Mesenchymal stem cell (in vitro differentiated cells and primary cell): ENCODE data around the gene LMBR1.

ENCODE experiments used
- DNase-seq: peaks from one replicate; pipeline ENCODE4 v3.0.0-alpha.2; 2013
- H2AFZ ChIP-seq: one replicate; pipeline ENCODE4 v1.6.1; 2013; ENCODE audit warnings: low read depth, mild to moderate bottlenecking, control low read depth, inconsistent platforms, low read length, moderate library complexity
- H2AK5ac ChIP-seq: 2 replicates; pipeline ENCODE4 v1.6.1; 2013; ENCODE audit warnings: low read length, moderate library complexity, mild to moderate bottlenecking, inconsistent platforms; ENCODE audit not compliant: severe bottlenecking
- H2BK120ac ChIP-seq: one replicate; pipeline ENCODE4 v1.6.1; 2013; ENCODE audit warnings: low read depth, mild to moderate bottlenecking, inconsistent platforms, low read length, moderate library complexity
- H2BK12ac ChIP-seq, 2 experiments: one replicate each; pipeline ENCODE4 v1.6.1; 2013; ENCODE audit warnings: inconsistent platforms in 2 of 2, low read length in 2 of 2, mild to moderate bottlenecking in 2 of 2, moderate library complexity in 2 of 2, control low read depth in 1 of 2
- H2BK15ac ChIP-seq: one replicate; pipeline ENCODE4 v1.6.1; 2013; ENCODE audit warnings: mild to moderate bottlenecking, low read depth, inconsistent platforms; ENCODE audit not compliant: poor library complexity, severe bottlenecking
- H2BK5ac ChIP-seq: 2 replicates; pipeline ENCODE4 v1.6.1; 2013; ENCODE audit warnings: low read depth, mild to moderate bottlenecking, low read length, control low read depth, inconsistent platforms; ENCODE audit not compliant: poor library complexity, severe bottlenecking
- H3K14ac ChIP-seq, 2 experiments: one replicate each; pipeline ENCODE4 v1.6.1; 2013; ENCODE audit warnings: inconsistent platforms in 2 of 2, low read length in 2 of 2, control low read depth in 1 of 2, mild to moderate bottlenecking in 1 of 2, moderate library complexity in 1 of 2
- H3K18ac ChIP-seq, 2 experiments: one replicate each; pipeline ENCODE4 v1.6.1; 2013; ENCODE audit warnings: inconsistent platforms in 2 of 2, low read length in 2 of 2, control low read depth in 1 of 2, low read depth in 1 of 2, mild to moderate bottlenecking in 1 of 2
- H3K23ac ChIP-seq, 2 experiments: one replicate each; pipeline ENCODE4 v1.6.1; 2013; ENCODE audit warnings: inconsistent platforms in 2 of 2, low read length in 2 of 2, mild to moderate bottlenecking in 2 of 2, moderate library complexity in 2 of 2, control low read depth in 1 of 2
- H3K27ac ChIP-seq: 2 replicates; pipeline ENCODE4 v1.5.1; 2013; ENCODE audit warnings: mild to moderate bottlenecking, moderate library complexity, low read length, control low read depth, inconsistent platforms; ENCODE audit not compliant: poor library complexity, severe bottlenecking
- H3K27me3 ChIP-seq, 2 experiments: 2 replicates each; pipeline versions ENCODE4 v1.6.1 to v1.7.0; 2013; ENCODE audit warnings: low read length in 2 of 2, mild to moderate bottlenecking in 2 of 2, moderate library complexity in 2 of 2, control low read depth in 1 of 2, inconsistent platforms in 1 of 2; ENCODE audit not compliant: control insufficient read depth in 1 of 2, insufficient read depth in 1 of 2
- H3K36me3 ChIP-seq, 2 experiments: 2 replicates each; pipeline versions ENCODE4 v1.6.1 to v1.7.0; 2013; ENCODE audit warnings: low read length in 2 of 2, control low read depth in 1 of 2, inconsistent platforms in 1 of 2, low read depth in 1 of 2, mild to moderate bottlenecking in 1 of 2; ENCODE audit not compliant: insufficient read depth in 2 of 2, control insufficient read depth in 1 of 2
- H3K4ac ChIP-seq, 2 experiments: one replicate each; pipeline ENCODE4 v1.6.1; 2013; ENCODE audit warnings: inconsistent platforms in 2 of 2, low read length in 2 of 2, mild to moderate bottlenecking in 2 of 2, moderate library complexity in 2 of 2, control low read depth in 1 of 2, low read depth in 1 of 2
- H3K4me1 ChIP-seq: 2 replicates; pipeline ENCODE4 v1.6.1; 2013; ENCODE audit warnings: low read depth, low read length, control low read depth; ENCODE audit not compliant: control insufficient read depth, insufficient read depth
- H3K4me2 ChIP-seq: 2 replicates; pipeline ENCODE4 v1.6.1; 2013; ENCODE audit warnings: low read length, mild to moderate bottlenecking, inconsistent platforms; ENCODE audit not compliant: poor library complexity, severe bottlenecking
- H3K4me3 ChIP-seq, 2 experiments: 2 replicates each; pipeline versions ENCODE4 v1.5.1 to v1.7.0; 2013; ENCODE audit warnings: low read length in 2 of 2, mild to moderate bottlenecking in 2 of 2, control low read depth in 1 of 2, low read depth in 1 of 2; ENCODE audit not compliant: insufficient read depth in 1 of 2
- H3K79me1 ChIP-seq: replicated peaks from 2 replicates; pipeline ENCODE4 v1.6.1; 2013; ENCODE audit warnings: mild to moderate bottlenecking, control low read depth, low read length, inconsistent platforms; ENCODE audit not compliant: poor library complexity, severe bottlenecking
- H3K9ac ChIP-seq: 2 replicates; pipeline ENCODE4 v1.7.0; 2013; ENCODE audit warnings: mild to moderate bottlenecking, low read length, moderate library complexity
- H3K9me3 ChIP-seq: 2 replicates; pipeline ENCODE4 v1.7.0; 2013; ENCODE audit warnings: mild to moderate bottlenecking, low read length; ENCODE audit not compliant: control insufficient read depth
- H4K8ac ChIP-seq: one replicate; pipeline ENCODE4 v1.6.1; 2013; ENCODE audit warnings: inconsistent platforms, mild to moderate bottlenecking, low read length, moderate library complexity
- H4K91ac ChIP-seq: one replicate; pipeline ENCODE4 v1.6.1; 2013; ENCODE audit warnings: mild to moderate bottlenecking, low read length, inconsistent platforms
- WGBS: methylation state at CpG from one replicate; pipeline ENCODE4 v1.1.7; 2013; ENCODE audit warnings: mixed read lengths; 5-methylcytosine and 5-hydroxymethylcytosine counted together

Gene LMBR1

GRCh38 chr7:156836443-156836842, 56.5 kb downstream of the LMBR1 start:
- Histone ChIP-seq H3K14ac (no peak overlapping the region), H3K23ac (no peak overlapping the region), H3K79me1 (peaks cover 18% of the 10 kb centered on the region), H2BK5ac (no peak overlapping the region), H3K4me2 (no peak overlapping the region), H3K27me3 (no peaks in the 10 kb centered on the region), H2BK120ac (no peak overlapping the region), H2AFZ (no peak overlapping the region), H3K36me3 (peaks cover 2 to 14% of the 10 kb centered on the region in 2 experiments), H4K91ac (no peak overlapping the region), H3K9me3 (no peaks in the 10 kb centered on the region), H2AK5ac (no peak overlapping the region), H3K4ac (no peak overlapping the region), H3K4me3 (no peak overlapping the region), H3K18ac (no peak overlapping the region), H4K8ac (no peak overlapping the region), H2BK12ac (no peak overlapping the region), H3K27ac (no peak overlapping the region), H3K9ac (no peak overlapping the region), H3K4me1 (no peaks in the 10 kb centered on the region), H2BK15ac (no peak overlapping the region)
- DNase-seq: peak; percentile 22
- no CpG with 5 or more reads among the region's 3 CpGs for WGBS

GRCh38 chr7:156834462-156834861, 58.5 kb downstream of the LMBR1 start:
- no peak for DNase-seq
- Histone ChIP-seq H2AK5ac (no peak overlapping the region), H3K9me3 (no peaks in the 10 kb centered on the region), H2BK15ac (no peak overlapping the region), H2AFZ (no peak overlapping the region), H2BK12ac (no peak overlapping the region), H4K8ac (no peak overlapping the region), H2BK5ac (no peak overlapping the region), H3K79me1 (peaks cover 11% of the 10 kb centered on the region), H3K4ac (no peak overlapping the region), H3K27me3 (no peaks in the 10 kb centered on the region), H3K18ac (no peak overlapping the region), H3K23ac (no peak overlapping the region), H3K4me2 (no peak overlapping the region), H3K4me1 (no peaks in the 10 kb centered on the region), H3K9ac (no peak overlapping the region), H3K27ac (no peak overlapping the region), H2BK120ac (no peak overlapping the region), H4K91ac (no peak overlapping the region), H3K36me3 (peaks cover 4 to 14% of the 10 kb centered on the region in 2 experiments), H3K4me3 (no peak overlapping the region), H3K14ac (no peak overlapping the region)
- WGBS: 100% methylated on average over 1 of the region's 3 CpGs

DNA sequence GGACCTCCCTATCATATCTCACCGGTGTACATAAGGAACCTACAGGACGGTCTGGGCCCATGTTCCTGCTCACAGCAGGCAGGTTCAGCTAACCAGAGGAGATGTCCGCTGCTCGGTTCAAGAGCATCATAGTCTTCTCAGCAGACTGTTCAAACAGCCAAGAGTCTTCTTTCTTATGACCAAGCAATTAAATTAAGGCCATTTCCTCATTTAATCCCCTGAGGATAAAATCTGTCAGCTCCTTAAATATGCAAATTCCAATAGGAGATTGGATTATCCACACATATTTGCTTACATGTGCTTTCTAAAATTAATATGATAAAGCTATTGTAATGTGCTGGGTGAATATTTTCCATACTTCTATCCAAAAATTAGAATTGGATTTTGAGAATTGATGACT, 59.7 kb downstream of the LMBR1 start:
- Histone ChIP-seq H2BK15ac (no peak overlapping the region), H2AFZ (no peak overlapping the region), H3K27ac (no peak overlapping the region), H2BK12ac (no peak overlapping the region), H3K36me3 (peaks cover 4 to 14% of the 10 kb centered on the region in 2 experiments), H2BK120ac (no peak overlapping the region), H3K4me3 (no peak overlapping the region), H3K4me2 (no peak overlapping the region), H3K79me1 (peaks cover 7% of the 10 kb centered on the region), H3K9ac (no peak overlapping the region), H3K23ac (no peak overlapping the region), H2BK5ac (no peak overlapping the region), H3K4ac (no peak overlapping the region), H4K8ac (no peak overlapping the region), H3K14ac (no peak overlapping the region), H3K18ac (no peak overlapping the region), H3K27me3 (no peaks in the 10 kb centered on the region), H3K9me3 (no peaks in the 10 kb centered on the region), H3K4me1 (no peaks in the 10 kb centered on the region), H4K91ac (no peak overlapping the region), H2AK5ac (no peak overlapping the region)
- DNase-seq: no peak
- WGBS: 97% methylated on average over 4 of the region's 4 CpGs

DNA sequence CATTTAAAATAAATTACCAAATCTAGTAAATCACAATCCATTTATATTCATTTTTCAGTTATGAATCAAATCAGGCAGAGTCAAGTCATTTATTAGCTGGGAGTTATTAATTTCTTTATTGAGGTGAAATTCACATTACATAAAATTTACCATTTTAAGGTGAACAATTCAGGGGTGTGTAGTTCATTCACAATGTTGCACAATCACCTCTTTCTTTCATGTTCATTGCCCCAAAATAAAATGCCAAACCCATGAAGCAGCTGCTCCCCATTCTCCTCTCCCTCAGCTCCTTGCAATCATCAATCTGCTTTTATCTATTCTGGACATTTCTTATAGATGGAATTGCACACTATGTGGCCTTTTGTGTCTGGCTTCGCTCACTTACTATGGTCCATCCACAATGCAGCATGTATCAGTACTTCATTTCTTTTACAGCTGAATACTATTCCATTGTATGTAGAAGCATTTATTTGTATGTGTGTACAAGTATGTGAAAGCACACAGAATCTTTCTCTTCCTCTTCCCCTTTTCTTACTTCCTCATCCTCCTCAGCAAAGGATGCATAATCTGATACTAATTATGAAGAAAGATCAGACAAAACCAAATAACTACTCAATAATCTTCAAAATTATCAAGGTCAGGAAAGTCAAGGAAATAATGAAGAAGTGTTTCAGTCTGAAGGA, 60.6 kb downstream of the LMBR1 start:
- DNase-seq: no peak
- no peak overlapping the region for H2BK15ac ChIP-seq
- no peaks in the 10 kb centered on the region for H3K27me3 ChIP-seq
- no peak overlapping the region for H2BK120ac ChIP-seq
- no peak overlapping the region for H3K14ac ChIP-seq
- no peak overlapping the region for H3K4me2 ChIP-seq
- no CpG with 5 or more reads among the region's 1 CpG for WGBS
- H3K4me1 ChIP-seq: no peaks in the 10 kb centered on the region
- H4K91ac ChIP-seq: no peak overlapping the region
- H3K23ac ChIP-seq: no peak overlapping the region
- H3K18ac ChIP-seq: no peak overlapping the region
- H4K8ac ChIP-seq: no peak overlapping the region
- H2BK12ac ChIP-seq: no peak overlapping the region
- H3K36me3 ChIP-seq: peaks cover 4 to 14% of the 10 kb centered on the region in 2 experiments
- H3K27ac ChIP-seq: no peak overlapping the region
- H3K4me3 ChIP-seq: no peak overlapping the region
- no peaks in the 10 kb centered on the region for H3K9me3 ChIP-seq
- no peak overlapping the region for H2BK5ac ChIP-seq
- H3K4ac ChIP-seq: no peak overlapping the region
- no peak overlapping the region for H2AK5ac ChIP-seq
- H3K9ac ChIP-seq: no peak overlapping the region
- no peak overlapping the region for H2AFZ ChIP-seq
- peaks cover 8% of the 10 kb centered on the region for H3K79me1 ChIP-seq
